Endothelial cell of hepatic sinusoid (primary cell): Measurements from ENCODE around the gene LARP1.

Source experiments
- in situ Hi-C: cut with HindIII; loops from 2 replicates; pipeline ENCODE4 v1.10.0; 2017; ENCODE audit warnings: low sequenced_read_pairs

The LARP1 gene

DNA sequence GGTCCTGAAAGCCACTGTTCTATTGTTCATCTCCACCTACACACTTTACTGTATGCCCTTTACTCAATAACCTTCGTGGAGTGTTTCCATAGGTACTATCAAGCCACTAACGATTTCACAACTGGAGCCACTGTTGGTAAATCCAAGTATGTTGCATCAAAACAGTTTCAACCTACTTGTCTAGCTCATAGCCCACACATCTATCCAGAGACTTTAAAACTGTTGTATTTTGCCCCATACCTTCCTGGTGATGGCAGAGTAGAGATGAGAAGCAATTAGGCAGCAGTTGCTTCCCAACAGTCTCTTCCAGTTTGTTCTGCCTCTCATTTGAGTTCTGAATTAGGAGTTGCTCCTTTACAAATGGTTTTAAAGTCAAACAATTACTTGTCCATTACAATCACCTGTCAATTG, 94.6 kb downstream of the LARP1 start:
- in situ Hi-C loops = no loop called here

DNA sequence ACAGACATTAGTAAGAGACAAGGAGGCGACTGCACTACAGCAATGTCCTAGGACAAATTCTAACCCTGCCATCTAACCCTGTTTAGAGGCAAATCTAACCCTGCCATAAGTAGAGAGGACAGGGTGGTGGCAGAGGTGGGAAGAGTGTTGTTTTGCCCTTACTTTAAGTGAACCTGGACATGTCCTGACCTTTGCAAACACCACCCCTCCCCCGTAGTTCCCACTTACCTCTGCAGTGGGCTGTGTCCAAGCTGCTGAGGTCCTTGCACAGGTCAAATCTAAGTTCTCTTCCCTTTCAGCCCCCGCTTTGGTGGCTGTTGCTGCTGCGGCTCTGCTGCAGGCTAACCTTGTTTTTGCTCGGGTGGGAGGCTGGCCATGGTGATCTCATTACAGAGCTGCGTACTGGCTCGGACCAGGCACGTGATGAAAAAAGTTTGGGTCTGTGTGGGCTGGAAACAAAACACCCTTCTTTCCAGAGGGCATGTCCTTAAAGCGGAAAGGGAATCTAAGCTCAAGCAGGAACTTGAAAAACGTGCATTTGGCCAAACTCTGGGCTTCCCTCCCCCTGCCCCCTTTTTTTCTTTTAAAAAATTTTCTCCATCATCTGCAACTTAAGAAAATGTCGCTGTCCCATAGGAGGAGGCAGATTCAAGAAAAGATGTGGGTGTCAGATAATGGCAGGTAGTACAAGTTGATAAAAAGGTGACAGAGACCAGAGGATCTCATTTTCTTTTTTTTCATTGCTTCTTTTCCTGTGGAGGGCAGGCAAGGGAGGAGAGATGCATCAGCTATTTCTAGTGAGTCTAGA, 95.3 kb downstream of the LARP1 start, which contains the start of gene FAXDC2:
Gene FAXDC2 (minus strand): TSS at position 349 of the 808 bp plus-strand sequence. CDS start 12,425 bp downstream, outside the sequence.
- in situ Hi-C loops = no loop called here

DNA sequence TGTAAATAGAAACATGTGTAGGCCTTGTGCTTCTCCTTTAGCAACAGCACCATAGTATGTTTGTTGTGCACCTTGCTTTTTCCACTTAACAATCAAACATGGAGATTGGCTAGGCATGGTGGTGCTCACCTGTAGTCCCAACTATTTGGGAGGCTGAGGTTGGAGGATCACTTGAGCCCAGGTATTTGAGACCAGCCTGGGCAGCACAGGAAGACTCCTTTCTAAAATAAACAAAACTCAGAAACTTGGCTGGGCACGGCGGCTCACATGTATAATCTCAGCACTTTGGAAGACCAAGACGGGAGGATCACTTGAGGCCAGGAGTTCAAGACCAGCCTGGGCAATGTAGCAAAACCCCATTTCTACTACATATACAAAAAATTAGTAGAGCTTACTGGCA, 96.2 kb downstream of the LARP1 start:
- in situ Hi-C loops = no loop called here

DNA sequence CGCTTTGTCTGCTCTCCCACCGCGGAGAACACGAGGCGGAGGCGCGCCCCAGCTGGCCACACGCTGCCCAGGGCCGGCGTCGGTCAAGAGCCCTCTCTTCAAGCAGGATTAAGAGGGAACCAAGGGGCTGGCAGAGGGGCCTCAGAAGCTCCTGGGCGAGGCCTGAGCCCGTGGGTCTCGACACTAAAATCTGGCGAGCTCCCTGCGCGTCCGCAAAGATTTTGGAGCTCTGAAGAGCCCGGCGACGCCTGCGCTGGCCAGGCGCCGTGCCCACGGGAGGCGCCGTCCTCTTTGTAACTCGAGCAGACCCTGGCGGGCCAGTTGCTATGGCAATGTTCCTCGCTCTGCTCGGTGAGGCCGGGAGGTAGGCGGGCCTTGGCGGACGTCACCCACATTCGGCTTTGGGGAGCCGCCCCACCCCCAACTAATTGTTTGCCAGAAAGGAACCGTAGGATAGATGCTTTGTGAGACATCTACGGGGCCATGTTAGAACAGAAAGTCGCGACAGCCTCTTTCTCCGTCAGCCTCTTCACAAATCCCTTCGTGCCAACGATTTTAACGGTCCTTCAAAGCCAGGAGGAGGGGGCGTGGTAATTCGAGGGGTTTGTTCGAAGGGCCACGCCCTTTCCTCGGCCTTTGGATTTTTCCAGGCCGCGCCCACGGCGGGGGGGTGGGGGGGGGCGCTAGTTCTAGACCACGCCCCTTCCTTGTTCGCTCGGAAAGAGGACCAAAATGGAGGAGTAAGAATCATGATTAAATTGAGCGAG, 102.5 kb downstream of the LARP1 start:
- in situ Hi-C loops = no loop called here

GRCh38 chr5:154858297-154858971, 103.3 kb downstream of the LARP1 start, which contains the start of gene CNOT8:
Gene CNOT8 (plus strand): TSS chr5:154858627. CDS start chr5:154863279, 4,652 bp downstream.
- in situ Hi-C loops = no loop called here

- in situ Hi-C loops = no loop called here
Measured at GRCh38 chr5:154858972-154859871, 104.0 kb downstream of the LARP1 start.

- in situ Hi-C loops = no loop called here
Measured at GRCh38 chr5:154860123-154860522, 104.9 kb downstream of the LARP1 start.

- in situ Hi-C loops = no loop called here
Measured at GRCh38 chr5:154860765-154861164, 105.6 kb downstream of the LARP1 start.

DNA sequence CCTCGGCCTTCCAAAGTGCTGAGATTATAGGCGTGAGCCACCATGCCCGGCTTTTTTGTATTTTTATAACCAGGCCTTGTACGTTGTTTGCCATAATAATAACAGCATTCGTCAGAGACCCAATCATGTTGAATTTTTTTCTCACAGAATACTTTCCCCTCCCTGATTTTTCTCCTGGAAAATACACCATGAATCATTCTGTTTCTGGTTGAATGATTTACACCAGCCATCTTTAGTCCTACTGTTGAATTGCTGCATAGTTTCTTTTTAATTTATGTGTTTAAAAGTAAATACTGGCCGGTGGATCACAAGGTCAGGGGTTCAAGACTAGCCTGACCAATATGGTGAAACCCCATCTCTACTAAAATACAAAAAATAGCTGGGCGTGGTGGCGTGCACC, 106.8 kb downstream of the LARP1 start:
- in situ Hi-C loops = no loop called here

DNA sequence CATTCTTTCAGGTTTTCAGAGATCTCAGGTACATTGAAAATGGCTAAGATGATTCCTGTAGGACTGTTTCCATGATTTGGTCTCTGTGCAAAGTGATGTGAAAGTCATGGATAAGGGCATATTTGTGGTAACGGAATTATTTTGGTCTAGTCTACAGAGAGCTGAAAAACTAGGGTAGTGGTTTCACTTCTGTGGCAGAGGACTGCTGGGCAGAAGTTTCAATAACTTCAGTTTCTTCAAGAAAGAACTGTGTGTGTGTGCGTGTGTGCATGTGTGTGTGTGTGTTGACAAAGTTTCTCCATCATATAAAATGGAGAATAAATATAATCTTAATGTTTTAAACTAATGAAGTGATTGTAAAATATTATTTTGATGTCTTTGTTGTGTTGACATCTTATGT, 107.6 kb downstream of the LARP1 start:
- in situ Hi-C loops = no loop called here

- in situ Hi-C loops = no loop called here
Measured at GRCh38 chr5:154863291-154864080, 108.3 kb downstream of the LARP1 start.

- in situ Hi-C loops = no loop called here
Measured at GRCh38 chr5:154865466-154866184, 110.4 kb downstream of the LARP1 start.

DNA sequence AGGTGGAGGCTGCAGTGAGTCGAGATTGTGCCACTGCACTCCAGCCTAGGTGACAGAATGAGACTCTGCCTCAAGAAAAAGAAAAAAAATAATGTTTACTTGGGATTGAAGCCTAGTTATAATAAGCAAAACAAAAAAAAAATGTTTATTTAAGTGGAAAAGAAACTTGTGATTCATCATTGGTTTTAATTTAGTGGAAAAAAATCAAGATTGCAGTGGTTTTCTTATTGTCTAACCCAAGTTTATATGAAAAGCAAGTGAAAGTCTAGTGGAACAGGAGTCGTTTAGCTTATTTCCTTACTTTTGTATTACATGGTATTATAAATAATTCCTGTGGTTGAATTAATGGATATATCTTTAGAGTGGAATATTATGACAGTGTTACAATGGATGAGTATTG, 111.7 kb downstream of the LARP1 start:
- in situ Hi-C loops = no loop called here
